ENCODE data around the gene MYEOV. TPM values are rescaled to one million over a fixed set of nuclear protein-coding genes. Genes with fewer than 3 reads are reported as not detected.

The MYEOV gene
- total and polyA plus RNA-seq, 4 donors, result 0.37 to 0.82 (median 0.64) TPM

- 71 to 73% methylated on average over 11 of the region's 11 CpGs for WGBS, 2 donors
- Histone ChIP-seq H3K27ac (ENCODE audit: low read depth in 1 of 2, low read length in 1 of 2) (peak overlapping the region in 1 of 2 donors; percentile 44), H3K27me3 (ENCODE audit: control insufficient read depth in 3 of 3, insufficient read depth in 3 of 3, low read length in 2 of 3) (no peaks in the 10 kb centered on the region), H3K4me1 (ENCODE audit: control insufficient read depth in 5 of 5, insufficient read depth in 5 of 5, low read length in 5 of 5) (peaks cover 4 to 49% (median 31%) of the 10 kb centered on the region in 5 donors), H3K4me3 (no peak overlapping the region), H3K9me3 (ENCODE audit: control insufficient read depth in 4 of 4, insufficient read depth in 3 of 4, low read length in 3 of 4) (peaks cover 0 to 2% (median 0%) of the 10 kb centered on the region in 4 donors), H3K9ac (ENCODE audit: insufficient read depth in 1 of 2, low read length in 2 of 2) (no peak overlapping the region), H3K36me3 (ENCODE audit: control insufficient read depth in 4 of 4, insufficient read depth in 4 of 4, low read length in 4 of 4) (no peaks in the 10 kb centered on the region)
- no peak for TF ChIP-seq CTCF (IDR thresholded peaks at IDR 0.05; ENCODE audit: control extremely low read depth, extremely low read depth)
- DNase-seq, result no peak
- ATAC-seq (ENCODE audit: insufficient read depth, low FRiP score), result no peak
These were observed 6.4 kb downstream of the MYEOV start for GRCh38 chr11:69300120-69301060.

- Histone ChIP-seq H3K36me3 (ENCODE audit: control insufficient read depth in 4 of 4, insufficient read depth in 4 of 4, low read length in 4 of 4) (no peaks in the 10 kb centered on the region), H3K27ac (ENCODE audit: low read depth in 1 of 2, low read length in 1 of 2) (peak overlapping the region in 1 of 2 donors; percentile 23), H3K4me1 (ENCODE audit: control insufficient read depth in 5 of 5, insufficient read depth in 5 of 5, low read length in 5 of 5) (peaks cover 4 to 43% (median 31%) of the 10 kb centered on the region in 5 donors), H3K4me3 (no peak overlapping the region), H3K9ac (ENCODE audit: insufficient read depth in 1 of 2, low read length in 2 of 2) (no peak overlapping the region), H3K9me3 (ENCODE audit: control insufficient read depth in 4 of 4, insufficient read depth in 3 of 4, low read length in 3 of 4) (peaks cover 0 to 2% (median 0%) of the 10 kb centered on the region in 4 donors), H3K27me3 (ENCODE audit: control insufficient read depth in 3 of 3, insufficient read depth in 3 of 3, low read length in 2 of 3) (no peaks in the 10 kb centered on the region)
- DNase-seq (no peak), ATAC-seq (ENCODE audit: insufficient read depth, low FRiP score) (no peak)
- no peak for TF ChIP-seq CTCF (IDR thresholded peaks at IDR 0.05; ENCODE audit: control extremely low read depth, extremely low read depth)
- 95 to 98% methylated on average over 11 of the region's 11 CpGs for WGBS, 2 donors
These were observed 7.1 kb downstream of the MYEOV start for GRCh38 chr11:69301081-69301454.

GRCh38 chr11:69301455-69302401, 7.8 kb downstream of the MYEOV start:
- Histone ChIP-seq H3K4me1 (ENCODE audit: control insufficient read depth in 5 of 5, insufficient read depth in 5 of 5, low read length in 5 of 5) (peaks cover 4 to 38% (median 28%) of the 10 kb centered on the region in 5 donors), H3K9me3 (ENCODE audit: control insufficient read depth in 4 of 4, insufficient read depth in 3 of 4, low read length in 3 of 4) (peaks cover 0 to 2% (median 0%) of the 10 kb centered on the region in 4 donors), H3K27ac (ENCODE audit: low read depth in 1 of 2, low read length in 1 of 2) (peak overlapping the region in 1 of 2 donors; percentile 23), H3K9ac (ENCODE audit: insufficient read depth in 1 of 2, low read length in 2 of 2) (no peak overlapping the region), H3K4me3 (no peak overlapping the region), H3K36me3 (ENCODE audit: control insufficient read depth in 4 of 4, insufficient read depth in 4 of 4, low read length in 4 of 4) (no peaks in the 10 kb centered on the region), H3K27me3 (ENCODE audit: control insufficient read depth in 3 of 3, insufficient read depth in 3 of 3, low read length in 2 of 3) (no peaks in the 10 kb centered on the region)
- DNase-seq (no peak), ATAC-seq (ENCODE audit: insufficient read depth, low FRiP score) (peak; percentile 15)
- WGBS, 2 donors, result 81 to 85% methylated on average over 13 of the region's 13 CpGs
- TF ChIP-seq CTCF (IDR thresholded peaks at IDR 0.05; ENCODE audit: control extremely low read depth, extremely low read depth), result no peak

Measured in lung (tissue), 12 donors.